Ectodermal cell (in vitro differentiated cells): ENCODE results near the gene ADRA2A.

Experiments
- H3K27ac ChIP-seq: 2 replicates; pipeline ENCODE4 v1.7.0; 2013; ENCODE audit warnings: mild to moderate bottlenecking, low read depth, low read length; ENCODE audit not compliant: insufficient read depth, poor library complexity, severe bottlenecking
- H3K27me3 ChIP-seq: 2 replicates; pipeline ENCODE4 v1.7.0; 2013; ENCODE audit warnings: mild to moderate bottlenecking, low read length; ENCODE audit not compliant: insufficient read depth, control insufficient read depth, poor library complexity, severe bottlenecking
- H3K36me3 ChIP-seq: one replicate; pipeline ENCODE4 v1.7.0; 2013; ENCODE audit warnings: low read length; ENCODE audit not compliant: control insufficient read depth, insufficient read depth
- H3K4me1 ChIP-seq: one replicate; pipeline ENCODE4 v1.7.0; 2013; ENCODE audit warnings: low read length; ENCODE audit not compliant: control insufficient read depth, insufficient read depth
- H3K4me3 ChIP-seq: 2 replicates; pipeline ENCODE4 v1.7.0; 2013; ENCODE audit warnings: low read depth, low read length, control low read depth; ENCODE audit not compliant: insufficient read depth
- H3K9me3 ChIP-seq: 2 replicates; pipeline ENCODE4 v1.7.0; 2013; ENCODE audit warnings: mild to moderate bottlenecking, low read length, moderate library complexity; ENCODE audit not compliant: control insufficient read depth
- WGBS, 2 experiments: methylation state at CpG; one replicate each; pipeline ENCODE4 v1.1.7; 2013; ENCODE audit warnings: missing lambda C conversion rate in 2 of 2; 5-methylcytosine and 5-hydroxymethylcytosine counted together

Gene ADRA2A

DNA sequence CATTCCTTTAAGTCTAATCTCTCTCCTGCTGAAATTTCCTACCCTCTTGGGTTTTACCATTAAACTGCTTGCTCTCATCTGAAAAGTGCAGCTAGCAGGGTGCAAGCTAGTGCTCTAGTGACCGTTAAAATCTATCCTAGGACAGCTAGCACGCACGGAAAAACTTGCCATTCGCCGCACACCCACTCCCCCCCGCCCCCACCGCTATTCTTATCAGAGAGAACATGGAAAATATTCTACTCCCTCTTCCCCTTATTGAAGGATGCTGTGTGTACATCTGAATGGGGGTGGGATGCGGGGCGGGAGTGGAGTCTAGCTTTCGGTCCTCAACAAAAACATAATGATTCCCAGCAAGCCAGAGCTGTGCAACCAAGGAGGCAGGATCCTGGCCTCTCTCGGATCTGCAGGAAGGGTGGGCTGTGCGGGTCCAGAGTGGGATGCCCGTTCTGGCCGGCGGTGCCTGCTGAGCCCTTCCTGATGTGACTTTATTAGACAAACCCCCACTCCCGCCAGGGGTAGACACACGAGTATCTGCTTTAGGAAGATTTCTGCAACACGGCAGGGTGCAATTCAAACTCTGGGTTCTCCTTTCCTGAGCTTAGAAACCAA lies 1.1 kb upstream of the ADRA2A start:
- H3K4me1 ChIP-seq: peaks cover 6% of the 10 kb centered on the region
- 56% methylated on average over 16 to 18 of the region's 18 CpGs for WGBS, 2 experiments
- H3K27ac ChIP-seq: no peak overlapping the region
- H3K36me3 ChIP-seq: no peaks in the 10 kb centered on the region
- H3K9me3 ChIP-seq: no peaks in the 10 kb centered on the region
- peaks cover 61% of the 10 kb centered on the region for H3K27me3 ChIP-seq
- H3K4me3 ChIP-seq: peak overlapping the region; percentile 48

DNA sequence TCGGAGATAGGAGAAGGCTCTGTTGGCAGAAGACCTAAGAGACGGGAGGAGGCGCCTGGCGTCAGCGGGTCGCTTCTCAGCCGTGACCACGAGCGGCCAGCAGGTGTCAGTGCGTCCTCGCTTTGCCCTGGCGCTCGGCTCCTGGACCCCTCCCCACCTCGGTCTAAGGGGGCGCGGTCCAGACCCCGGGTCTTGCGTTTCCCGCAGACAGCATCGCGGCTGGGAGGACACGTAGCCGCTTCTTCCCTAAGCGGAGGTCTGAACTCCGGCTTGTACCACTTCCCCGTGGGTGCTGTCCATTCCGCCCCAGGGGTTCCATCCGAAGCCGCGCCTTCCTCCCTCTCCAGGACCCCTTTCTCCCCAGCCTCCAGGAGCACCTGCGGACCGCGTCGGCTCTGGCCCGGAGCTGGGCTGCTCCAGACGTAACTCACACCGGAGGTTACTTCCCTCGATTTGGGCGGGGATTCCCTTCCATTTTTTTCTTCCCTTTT lies 593 bp upstream of the ADRA2A start:
- Histone ChIP-seq H3K27ac (no peak overlapping the region), H3K4me1 (peaks cover 6% of the 10 kb centered on the region), H3K36me3 (no peaks in the 10 kb centered on the region), H3K9me3 (no peaks in the 10 kb centered on the region), H3K4me3 (peak overlapping the region; percentile 48), H3K27me3 (peaks cover 61% of the 10 kb centered on the region)
- 0% methylated on average over 39 of the region's 39 CpGs for WGBS, 2 experiments

DNA sequence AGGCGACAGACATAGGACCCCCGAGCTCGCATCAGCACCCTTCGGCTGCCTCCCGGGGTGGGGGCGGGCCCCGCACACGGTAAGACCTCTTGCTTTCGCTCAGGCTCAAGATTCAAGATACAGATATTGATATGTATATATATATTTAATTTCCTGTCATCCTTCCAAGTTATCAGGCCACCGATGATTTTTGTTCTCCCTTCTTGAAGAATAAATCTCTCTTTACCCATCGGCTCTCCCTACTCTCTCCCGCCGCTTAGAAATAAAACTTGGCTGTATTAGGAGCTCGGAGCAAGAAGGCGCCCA lies 603 bp downstream of the ADRA2A start:
- Histone ChIP-seq H3K9me3 (no peaks in the 10 kb centered on the region), H3K36me3 (no peaks in the 10 kb centered on the region), H3K27me3 (peaks cover 61% of the 10 kb centered on the region), H3K27ac (no peak overlapping the region), H3K4me1 (peaks cover 7% of the 10 kb centered on the region), H3K4me3 (peak overlapping the region; percentile 48)
- 9 to 12% methylated on average over 12 to 14 of the region's 15 CpGs for WGBS, 2 experiments

DNA sequence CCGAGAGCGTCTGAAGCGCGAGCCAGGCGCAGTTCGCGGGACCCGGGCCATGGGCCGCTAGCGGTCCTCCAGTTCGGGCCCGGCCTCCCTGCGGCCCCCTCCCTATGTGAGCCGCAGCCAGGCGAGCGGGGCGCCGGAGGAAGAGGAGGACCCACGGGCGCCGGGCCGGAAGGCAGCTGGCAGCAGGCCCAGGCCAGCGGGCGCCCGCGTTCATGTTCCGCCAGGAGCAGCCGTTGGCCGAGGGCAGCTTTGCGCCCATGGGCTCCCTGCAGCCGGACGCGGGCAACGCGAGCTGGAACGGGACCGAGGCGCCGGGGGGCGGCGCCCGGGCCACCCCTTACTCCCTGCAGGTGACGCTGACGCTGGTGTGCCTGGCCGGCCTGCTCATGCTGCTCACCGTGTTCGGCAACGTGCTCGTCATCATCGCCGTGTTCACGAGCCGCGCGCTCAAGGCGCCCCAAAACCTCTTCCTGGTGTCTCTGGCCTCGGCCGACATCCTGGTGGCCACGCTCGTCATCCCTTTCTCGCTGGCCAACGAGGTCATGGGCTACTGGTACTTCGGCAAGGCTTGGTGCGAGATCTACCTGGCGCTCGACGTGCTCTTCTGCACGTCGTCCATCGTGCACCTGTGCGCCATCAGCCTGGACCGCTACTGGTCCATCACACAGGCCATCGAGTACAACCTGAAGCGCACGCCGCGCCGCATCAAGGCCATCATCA lies 1.1 kb downstream of the ADRA2A start:
- Histone ChIP-seq H3K4me1 (peaks cover 10% of the 10 kb centered on the region), H3K4me3 (peak overlapping the region; percentile 48), H3K27me3 (peaks cover 61% of the 10 kb centered on the region), H3K27ac (no peak overlapping the region), H3K36me3 (no peaks in the 10 kb centered on the region), H3K9me3 (no peaks in the 10 kb centered on the region)
- WGBS, 2 experiments: 32 to 34% methylated on average over 78 of the region's 78 CpGs

DNA sequence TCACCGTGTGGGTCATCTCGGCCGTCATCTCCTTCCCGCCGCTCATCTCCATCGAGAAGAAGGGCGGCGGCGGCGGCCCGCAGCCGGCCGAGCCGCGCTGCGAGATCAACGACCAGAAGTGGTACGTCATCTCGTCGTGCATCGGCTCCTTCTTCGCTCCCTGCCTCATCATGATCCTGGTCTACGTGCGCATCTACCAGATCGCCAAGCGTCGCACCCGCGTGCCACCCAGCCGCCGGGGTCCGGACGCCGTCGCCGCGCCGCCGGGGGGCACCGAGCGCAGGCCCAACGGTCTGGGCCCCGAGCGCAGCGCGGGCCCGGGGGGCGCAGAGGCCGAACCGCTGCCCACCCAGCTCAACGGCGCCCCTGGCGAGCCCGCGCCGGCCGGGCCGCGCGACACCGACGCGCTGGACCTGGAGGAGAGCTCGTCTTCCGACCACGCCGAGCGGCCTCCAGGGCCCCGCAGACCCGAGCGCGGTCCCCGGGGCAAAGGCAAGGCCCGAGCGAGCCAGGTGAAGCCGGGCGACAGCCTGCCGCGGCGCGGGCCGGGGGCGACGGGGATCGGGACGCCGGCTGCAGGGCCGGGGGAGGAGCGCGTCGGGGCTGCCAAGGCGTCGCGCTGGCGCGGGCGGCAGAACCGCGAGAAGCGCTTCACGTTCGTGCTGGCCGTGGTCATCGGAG lies 1.8 kb downstream of the ADRA2A start:
- Histone ChIP-seq H3K4me1 (peaks cover 10% of the 10 kb centered on the region), H3K9me3 (no peaks in the 10 kb centered on the region), H3K4me3 (peak overlapping the region; percentile 48), H3K36me3 (no peaks in the 10 kb centered on the region), H3K27me3 (peaks cover 61% of the 10 kb centered on the region), H3K27ac (no peak overlapping the region)
- 18 to 23% methylated on average over 104 of the region's 104 CpGs for WGBS, 2 experiments

DNA sequence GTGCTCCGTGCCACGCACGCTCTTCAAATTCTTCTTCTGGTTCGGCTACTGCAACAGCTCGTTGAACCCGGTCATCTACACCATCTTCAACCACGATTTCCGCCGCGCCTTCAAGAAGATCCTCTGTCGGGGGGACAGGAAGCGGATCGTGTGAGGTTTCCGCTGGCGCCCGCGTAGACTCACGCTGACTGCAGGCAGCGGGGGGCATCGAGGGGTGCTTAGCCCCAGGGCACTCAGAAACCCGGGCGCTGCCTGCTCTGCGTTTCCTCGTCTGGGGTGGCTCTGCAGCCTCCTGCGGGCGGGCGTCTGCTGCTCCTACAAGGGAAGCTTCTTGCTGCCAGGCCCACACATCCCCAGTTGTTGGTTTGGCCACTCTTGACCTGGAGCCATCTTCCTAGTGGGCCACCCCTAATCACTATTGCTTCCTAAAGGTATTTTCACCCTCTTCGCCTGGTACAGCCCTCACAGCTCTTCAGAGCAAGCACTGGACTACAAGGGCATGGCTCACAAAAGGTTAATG lies 2.5 kb downstream of the ADRA2A start:
- WGBS, 2 experiments: 89 to 90% methylated on average over 28 of the region's 28 CpGs
- Histone ChIP-seq H3K4me3 (peak overlapping the region; percentile 18), H3K4me1 (peaks cover 10% of the 10 kb centered on the region), H3K9me3 (no peaks in the 10 kb centered on the region), H3K36me3 (no peaks in the 10 kb centered on the region), H3K27me3 (peaks cover 60% of the 10 kb centered on the region), H3K27ac (no peak overlapping the region)

DNA sequence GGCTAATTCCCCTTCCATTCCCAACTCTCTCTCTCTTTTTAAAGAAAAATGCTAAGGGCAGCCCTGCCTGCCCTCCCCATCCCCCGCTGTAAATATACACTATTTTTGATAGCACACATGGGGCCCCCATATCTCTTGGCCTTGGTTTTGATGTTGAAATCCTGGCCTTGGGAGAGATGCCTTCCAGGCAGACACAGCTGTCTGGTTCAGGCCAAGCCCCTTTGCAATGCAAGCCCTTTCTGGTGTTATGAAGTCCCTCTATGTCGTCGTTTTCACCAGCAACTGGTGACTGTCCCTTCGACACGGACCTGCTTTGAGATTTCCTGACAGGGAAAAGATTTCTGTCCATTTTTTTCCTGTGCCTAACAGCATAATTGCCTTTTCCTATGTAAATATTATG lies 3.0 kb downstream of the ADRA2A start:
- H3K36me3 ChIP-seq: no peaks in the 10 kb centered on the region
- no peak overlapping the region for H3K27ac ChIP-seq
- 86 to 88% methylated on average over 5 of the region's 5 CpGs for WGBS, 2 experiments
- H3K4me1 ChIP-seq: peaks cover 10% of the 10 kb centered on the region
- H3K27me3 ChIP-seq: peaks cover 55% of the 10 kb centered on the region
- no peaks in the 10 kb centered on the region for H3K9me3 ChIP-seq
- H3K4me3 ChIP-seq: no peak overlapping the region

DNA sequence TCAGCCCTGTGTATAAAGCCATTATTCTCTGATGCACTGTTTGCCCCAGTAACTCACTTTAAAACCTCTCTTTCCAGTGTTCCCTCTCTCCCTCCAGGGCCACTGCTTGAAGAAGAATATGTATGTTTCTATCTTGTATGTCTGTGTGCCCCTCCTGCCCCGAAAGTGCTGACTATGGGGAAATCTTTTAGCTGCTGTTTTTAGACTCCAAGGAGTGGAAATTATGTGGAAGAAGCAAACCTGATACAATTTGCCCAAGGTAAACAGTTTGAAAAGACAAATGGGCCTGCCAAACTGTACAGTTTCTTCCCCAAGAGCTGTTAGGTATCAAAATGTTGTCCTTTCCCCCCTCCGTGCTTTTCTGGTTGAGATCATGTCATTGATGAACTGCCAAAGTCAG lies 3.4 kb downstream of the ADRA2A start:
- Histone ChIP-seq H3K4me1 (peaks cover 10% of the 10 kb centered on the region), H3K9me3 (no peaks in the 10 kb centered on the region), H3K4me3 (no peak overlapping the region), H3K27me3 (peaks cover 50% of the 10 kb centered on the region), H3K36me3 (no peaks in the 10 kb centered on the region), H3K27ac (no peak overlapping the region)
- 90 to 91% methylated on average over 2 of the region's 2 CpGs for WGBS, 2 experiments

DNA sequence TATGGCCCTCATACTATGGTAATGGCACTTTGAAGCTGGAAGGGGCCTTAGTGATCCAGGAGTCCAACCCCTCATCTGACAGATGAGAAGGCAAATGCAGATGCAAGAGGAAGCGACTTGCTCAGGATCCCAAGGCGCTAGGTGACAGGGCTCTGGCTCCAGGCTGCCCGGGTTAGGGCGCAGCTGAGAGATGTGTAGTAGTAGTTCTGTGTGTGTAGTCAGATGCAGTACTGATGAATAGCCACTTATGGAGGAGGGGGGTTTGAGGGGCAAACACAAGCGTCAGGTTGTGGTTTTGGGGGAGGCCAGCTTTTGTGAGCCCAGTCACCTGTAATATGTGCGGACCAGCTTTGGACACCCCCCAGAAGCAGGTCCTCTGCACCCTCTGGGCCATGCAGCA lies 4.8 kb downstream of the ADRA2A start:
- no peaks in the 10 kb centered on the region for H3K36me3 ChIP-seq
- H3K27ac ChIP-seq: no peak overlapping the region
- peaks cover 39% of the 10 kb centered on the region for H3K27me3 ChIP-seq
- peaks cover 10% of the 10 kb centered on the region for H3K4me1 ChIP-seq
- 93 to 95% methylated on average over 6 of the region's 6 CpGs for WGBS, 2 experiments
- H3K4me3 ChIP-seq: no peak overlapping the region
- no peaks in the 10 kb centered on the region for H3K9me3 ChIP-seq
